CD14-positive monocyte (primary cell): ENCODE data around the gene RAB3D. TPM values are rescaled to one million over a fixed set of nuclear protein-coding genes. Genes with fewer than 3 reads are reported as not detected.

Experiments used
- DNase-seq, 3 donors: peaks; one replicate each; pipeline ENCODE4 v3.0.0-alpha.2; 2011 to 2022
- H2AFZ ChIP-seq: 2 replicates; pipeline ENCODE4 v1.6.0; 2012; ENCODE audit warnings: mild to moderate bottlenecking, low read depth, low read length, inconsistent platforms; ENCODE audit not compliant: insufficient read depth, poor library complexity, severe bottlenecking
- H3K27ac ChIP-seq, 2 donors: 1 replicate in 1 of 2; 2 replicates in 1 of 2; pipeline ENCODE4 v1.5.1; 2012 to 2013; ENCODE audit warnings: low read length in 2 of 2, control low read depth in 1 of 2, inconsistent platforms in 1 of 2, low read depth in 1 of 2, mild to moderate bottlenecking in 1 of 2
- H3K27me3 ChIP-seq, 2 donors: one replicate each; pipeline versions ENCODE4 v1.6.0 to v1.6.1; 2011 to 2013; ENCODE audit warnings: low read length in 2 of 2; ENCODE audit not compliant: control insufficient read depth in 2 of 2, insufficient read depth in 2 of 2
- H3K36me3 ChIP-seq, 2 donors: replicated peaks in 1 of 2; 1 replicate in 1 of 2; 2 replicates in 1 of 2; pipeline versions ENCODE4 v1.5.1 to v1.6.1; 2012 to 2013; ENCODE audit warnings: low read length in 2 of 2, control low read depth in 1 of 2, inconsistent platforms in 1 of 2, mild to moderate bottlenecking in 1 of 2; ENCODE audit not compliant: insufficient read depth in 2 of 2, control insufficient read depth in 1 of 2
- H3K4me1 ChIP-seq, 2 donors: 1 replicate in 1 of 2; 2 replicates in 1 of 2; pipeline versions ENCODE4 v1.5.1 to v1.6.1; 2012 to 2013; ENCODE audit warnings: low read length in 2 of 2, control low read depth in 1 of 2, inconsistent platforms in 1 of 2, mild to moderate bottlenecking in 1 of 2, moderate library complexity in 1 of 2; ENCODE audit not compliant: insufficient read depth in 2 of 2, control insufficient read depth in 1 of 2
- H3K4me2 ChIP-seq: replicated peaks from 2 replicates; pipeline ENCODE3; 2012; ENCODE audit warnings: low read length, moderate library complexity, mild to moderate bottlenecking; ENCODE audit not compliant: poor library complexity, severe bottlenecking; ENCODE audit errors: extremely low read depth
- H3K4me3 ChIP-seq, 3 experiments: fragments of 200-600 bp in 1 of 3; sonication (generic) in 1 of 3; replicated peaks in 1 of 3; 1 replicate in 2 of 3; 2 replicates in 1 of 3; pipeline ENCODE4 v1.5.1; 2011 to 2013; ENCODE audit warnings: low read length in 3 of 3, mild to moderate bottlenecking in 3 of 3, control low read depth in 2 of 3, low read depth in 2 of 3, inconsistent platforms in 1 of 3, moderate library complexity in 1 of 3
- H3K79me2 ChIP-seq: 2 replicates; pipeline ENCODE4 v1.6.0; 2012; ENCODE audit warnings: mild to moderate bottlenecking, control low read depth, inconsistent platforms, low read length, moderate library complexity; ENCODE audit not compliant: insufficient read depth
- H3K9ac ChIP-seq: 2 replicates; pipeline ENCODE4 v1.6.0; 2017; ENCODE audit warnings: low read length, mild to moderate bottlenecking; ENCODE audit not compliant: insufficient read depth, poor library complexity, severe bottlenecking
- H3K9me3 ChIP-seq, 2 donors: replicated peaks in 1 of 2; 1 replicate in 1 of 2; 2 replicates in 1 of 2; pipeline versions ENCODE4 v1.5.1 to v1.6.1; 2012 to 2013; ENCODE audit warnings: low read length in 2 of 2, control low read depth in 1 of 2; ENCODE audit not compliant: control insufficient read depth in 1 of 2, insufficient read depth in 1 of 2
- H4K20me1 ChIP-seq: 2 replicates; pipeline ENCODE4 v1.6.0; 2012; ENCODE audit warnings: mild to moderate bottlenecking, low read length, control low read depth, moderate library complexity; ENCODE audit not compliant: insufficient read depth
- H3K27ac Mint-ChIP-seq, 7 donors: one replicate each; pipeline ENCODE4 v1.8.0; 2020; ENCODE audit warnings: mild to moderate bottlenecking in 7 of 7, mixed read lengths in 7 of 7, moderate library complexity in 6 of 7, inconsistent platforms in 2 of 7
- H3K27me3 Mint-ChIP-seq, 3 donors: one replicate each; pipeline ENCODE4 v1.8.0; 2021 to 2022; ENCODE audit warnings: low read depth in 3 of 3, mild to moderate bottlenecking in 3 of 3, mixed read lengths in 3 of 3, moderate library complexity in 3 of 3, inconsistent platforms in 1 of 3
- H3K36me3 Mint-ChIP-seq, 2 donors: one replicate each; pipeline ENCODE4 v1.8.0; 2020; ENCODE audit warnings: mixed read lengths in 2 of 2, inconsistent platforms in 1 of 2, mild to moderate bottlenecking in 1 of 2
- H3K4me1 Mint-ChIP-seq: one replicate; pipeline ENCODE4 v1.8.0; 2020; ENCODE audit warnings: mild to moderate bottlenecking, mixed read lengths
- H3K4me3 Mint-ChIP-seq, 2 donors: one replicate each; pipeline ENCODE4 v1.8.0; 2020; ENCODE audit warnings: mild to moderate bottlenecking in 2 of 2, mixed read lengths in 2 of 2, moderate library complexity in 1 of 2
- H3K9me3 Mint-ChIP-seq, 7 donors: one replicate each; pipeline ENCODE4 v1.8.0; 2020 to 2022; ENCODE audit warnings: mixed read lengths in 7 of 7, mild to moderate bottlenecking in 6 of 7, moderate library complexity in 6 of 7, inconsistent platforms in 2 of 7
- CTCF ChIP-seq: fragments of 200-600 bp; IDR thresholded peaks from one replicate; pipeline ENCODE4 v1.8.0; 2022; ENCODE audit warnings: antibody characterized with exemption, mild to moderate bottlenecking
- WGBS: methylation state at CpG from one replicate; pipeline ENCODE4 v1.1.5; 2013; ENCODE audit warnings: missing lambda C conversion rate; ENCODE audit not compliant: insufficient coverage; 5-methylcytosine and 5-hydroxymethylcytosine counted together
- intact Hi-C, 2 donors: fragments of 100-400 bp; cut with micrococcal nuclease; formaldehyde crosslinking; loops; one replicate each; pipeline versions ENCODE4 v1.15.0 to v1.15.1; 2023
- polyA plus RNA-seq, 3 donors: library from polyadenylated mRNA; depleted of rRNA in 1 of 3; unstranded in 2 of 3; stranded (reverse) in 1 of 3; fragments of 300-500 nt in 2 of 3; fragments of >200 nt in 1 of 3; fragmentation: Illumina TruSeq in 2 of 3; gene quantifications; 1 replicate in 2 of 3; 2 replicates in 1 of 3; pipeline ENCODE4 v1.2.3, GENCODE V29; 2012 to 2021

Gene RAB3D
- polyA plus RNA-seq, 3 donors, result 52.9 to 78.1 (median 60.8) TPM

GRCh38 chr19:11281356-11282049 lies 58.0 kb downstream of the RAB3D start:
- H3K27ac ChIP-seq, result no peak overlapping the region
- Mint-ChIP-seq H3K36me3 (no peaks in the 10 kb centered on the region), H3K4me3 (peak overlapping the region in 1 of 2 donors; percentile 54), H3K27ac (no peak overlapping the region), H3K9me3 (peaks cover 0 to 16% (median 8%) of the 10 kb centered on the region in 7 donors), H3K27me3 (peaks cover 59 to 81% (median 70%) of the 10 kb centered on the region in 3 donors), H3K4me1 (peaks cover 16% of the 10 kb centered on the region)
- no peak for DNase-seq
- H3K4me3 ChIP-seq, result no peak overlapping the region
- no peaks in the 10 kb centered on the region for H3K79me2 ChIP-seq
- H4K20me1 ChIP-seq, result no peaks in the 10 kb centered on the region
- 100% methylated on average over 6 of the region's 11 CpGs for WGBS
- H3K4me2 ChIP-seq, result no peak overlapping the region
- TF ChIP-seq CTCF, result no peak
- no peaks in the 10 kb centered on the region for H3K36me3 ChIP-seq
- H2AFZ ChIP-seq, result no peak overlapping the region
- H3K4me1 ChIP-seq, result peaks cover 16 to 18% of the 10 kb centered on the region in 2 donors
- peaks cover 22 to 62% of the 10 kb centered on the region in 2 donors for H3K27me3 ChIP-seq
- H3K9me3 ChIP-seq, result no peaks in the 10 kb centered on the region
- intact Hi-C loops, result no loop called here
- H3K9ac ChIP-seq, result no peak overlapping the region

- peak overlapping the region in 1 of 7 donors; percentile 80 for H3K27ac Mint-ChIP-seq
- H2AFZ ChIP-seq, result peak overlapping the region; percentile 76
- no peaks in the 10 kb centered on the region for H3K36me3 Mint-ChIP-seq
- H3K9me3 Mint-ChIP-seq, result peaks cover 0 to 16% (median 7%) of the 10 kb centered on the region in 7 donors
- no peak for TF ChIP-seq CTCF
- no peak overlapping the region for H3K27ac ChIP-seq
- DNase-seq, result no peak
- H3K4me1 Mint-ChIP-seq, result peaks cover 16% of the 10 kb centered on the region
- peak overlapping the region in 1 of 3 experiments; percentile 47 for H3K4me3 ChIP-seq
- H3K4me1 ChIP-seq, result peaks cover 16% of the 10 kb centered on the region in 2 donors
- whole genome bisulfite sequencing, result 0% methylated on average over 4 of the region's 5 CpGs
- H3K4me2 ChIP-seq, result peak overlapping the region; percentile 54
- peaks cover 62 to 78% (median 73%) of the 10 kb centered on the region in 3 donors for H3K27me3 Mint-ChIP-seq
- intact Hi-C loops, result no loop called here
- no peaks in the 10 kb centered on the region for H3K9me3 ChIP-seq
- no peaks in the 10 kb centered on the region for H3K79me2 ChIP-seq
- no peaks in the 10 kb centered on the region for H4K20me1 ChIP-seq
- H3K36me3 ChIP-seq, result no peaks in the 10 kb centered on the region
- no peak overlapping the region for H3K9ac ChIP-seq
- H3K27me3 ChIP-seq, result peaks cover 29 to 64% of the 10 kb centered on the region in 2 donors
- peak overlapping the region; percentile 28 to 75 for H3K4me3 Mint-ChIP-seq
Measured at GRCh38 chr19:11279505-11280236, 59.8 kb downstream of the RAB3D start.
